Left lung (tissue), 10 donors: ENCODE data around the gene CLIP4. TPM values are rescaled to one million over a fixed set of nuclear protein-coding genes. Genes with fewer than 3 reads are reported as not detected.

Source experiments
- ATAC-seq: fragments of 200-7000 bp; cut with Tn5 transposase; one replicate; pipeline ENCODE4 v1.9.1; 2020; ENCODE audit warnings: moderate library complexity
- DNase-seq, 4 donors: peaks; one replicate each; pipeline ENCODE4 v3.0.0-alpha.2; 2013 to 2020
- H3K27ac ChIP-seq, 2 donors: fragments of 200-600 bp; sonication (generic) in 1 of 2; one replicate each; pipeline versions ENCODE4 v1.5.0 to v1.8.0; 2020 to 2021
- H3K27me3 ChIP-seq, 2 donors: fragments of 200-600 bp; sonication (generic) in 1 of 2; one replicate each; pipeline versions ENCODE4 v1.5.0 to v1.8.0; 2020 to 2021
- H3K36me3 ChIP-seq, 2 donors: fragments of 200-600 bp; sonication (generic) in 1 of 2; one replicate each; pipeline versions ENCODE4 v1.5.0 to v1.8.0; 2020 to 2021
- H3K4me1 ChIP-seq, 2 donors: fragments of 200-600 bp; one replicate each; pipeline ENCODE4 v1.8.0; 2021
- H3K4me3 ChIP-seq, 2 donors: fragments of 200-600 bp; sonication (generic) in 1 of 2; one replicate each; pipeline versions ENCODE4 v1.5.0 to v1.8.0; 2020 to 2021; ENCODE audit warnings: mild to moderate bottlenecking in 1 of 2
- H3K9me3 ChIP-seq, 2 donors: fragments of 200-600 bp; sonication (generic) in 1 of 2; one replicate each; pipeline versions ENCODE4 v1.5.0 to v1.8.0; 2020 to 2021
- intact Hi-C, 2 donors: fragments of 100-400 bp; cut with DNase I; formaldehyde crosslinking; loops; one replicate each; pipeline versions ENCODE4 v1.11.2 to v1.14.2; 2022
- polyA plus RNA-seq, 6 donors: library from polyadenylated mRNA; unstranded; fragments of 120-200 nt; gene quantifications; one replicate each; pipeline ENCODE4 v1.2.1, GENCODE V29; 2013; ENCODE audit not compliant: insufficient read length in 6 of 6
- total RNA-seq, 2 donors: library from RNA; stranded (reverse); fragmentation: NEBNext Ultra II Directional; extraction: Animal tissue kit (Norgen Biotek cat#: 25700); gene quantifications; one replicate each; pipeline ENCODE4 v1.2.1, GENCODE V29; 2021
- TF ChIP-seq, protein P1 (sequence below), 2 donors: fragments of 200-600 bp; sonication (generic) in 1 of 2; IDR thresholded peaks; one replicate each; pipeline versions ENCODE4 v1.5.0 to v1.8.0; 2021; ENCODE audit warnings: antibody characterized with exemption in 2 of 2
- donor health status: DM: no; HTN: yes; CAD: no.
- donor health status: DM: no; HTN: no; CAD: no.

The CLIP4 gene
- total and polyA plus RNA-seq, 8 donors, result 9.5 to 49.2 (median 12.5) TPM

DNA sequence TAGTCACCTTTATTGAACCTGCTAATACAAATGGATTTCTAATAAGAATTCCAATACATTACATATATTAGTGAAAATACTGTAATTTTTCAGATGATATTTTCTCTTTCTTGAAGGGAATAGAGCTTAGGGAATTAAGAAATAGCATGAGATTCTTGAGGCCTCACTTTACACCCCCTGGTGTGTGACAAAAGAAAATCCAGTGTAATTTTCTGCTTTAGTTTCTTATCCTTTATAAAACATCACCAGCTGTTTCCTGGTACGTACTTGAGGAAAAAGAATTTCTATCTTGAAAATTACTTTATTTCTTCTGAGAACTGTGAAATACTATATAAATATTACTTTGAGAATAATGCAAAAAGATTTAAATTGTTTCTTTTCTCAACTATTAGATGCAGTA, 71.6 kb downstream of the CLIP4 start:
- no peaks in the 10 kb centered on the region for H3K4me1 ChIP-seq
- no peak overlapping the region for H3K4me3 ChIP-seq
- H3K9me3 ChIP-seq, result no peaks in the 10 kb centered on the region
- intact Hi-C loops, result no loop called here
- DNase-seq (no peak), ATAC-seq (no peak)
- H3K36me3 ChIP-seq, result peaks cover 0 to 11% of the 10 kb centered on the region in 2 donors
- TF ChIP-seq, protein P1, sequence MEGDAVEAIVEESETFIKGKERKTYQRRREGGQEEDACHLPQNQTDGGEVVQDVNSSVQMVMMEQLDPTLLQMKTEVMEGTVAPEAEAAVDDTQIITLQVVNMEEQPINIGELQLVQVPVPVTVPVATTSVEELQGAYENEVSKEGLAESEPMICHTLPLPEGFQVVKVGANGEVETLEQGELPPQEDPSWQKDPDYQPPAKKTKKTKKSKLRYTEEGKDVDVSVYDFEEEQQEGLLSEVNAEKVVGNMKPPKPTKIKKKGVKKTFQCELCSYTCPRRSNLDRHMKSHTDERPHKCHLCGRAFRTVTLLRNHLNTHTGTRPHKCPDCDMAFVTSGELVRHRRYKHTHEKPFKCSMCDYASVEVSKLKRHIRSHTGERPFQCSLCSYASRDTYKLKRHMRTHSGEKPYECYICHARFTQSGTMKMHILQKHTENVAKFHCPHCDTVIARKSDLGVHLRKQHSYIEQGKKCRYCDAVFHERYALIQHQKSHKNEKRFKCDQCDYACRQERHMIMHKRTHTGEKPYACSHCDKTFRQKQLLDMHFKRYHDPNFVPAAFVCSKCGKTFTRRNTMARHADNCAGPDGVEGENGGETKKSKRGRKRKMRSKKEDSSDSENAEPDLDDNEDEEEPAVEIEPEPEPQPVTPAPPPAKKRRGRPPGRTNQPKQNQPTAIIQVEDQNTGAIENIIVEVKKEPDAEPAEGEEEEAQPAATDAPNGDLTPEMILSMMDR (IDR thresholded peaks at IDR 0.05), result no peak
- no peaks in the 10 kb centered on the region for H3K27me3 ChIP-seq
- H3K27ac ChIP-seq, result no peak overlapping the region

DNA sequence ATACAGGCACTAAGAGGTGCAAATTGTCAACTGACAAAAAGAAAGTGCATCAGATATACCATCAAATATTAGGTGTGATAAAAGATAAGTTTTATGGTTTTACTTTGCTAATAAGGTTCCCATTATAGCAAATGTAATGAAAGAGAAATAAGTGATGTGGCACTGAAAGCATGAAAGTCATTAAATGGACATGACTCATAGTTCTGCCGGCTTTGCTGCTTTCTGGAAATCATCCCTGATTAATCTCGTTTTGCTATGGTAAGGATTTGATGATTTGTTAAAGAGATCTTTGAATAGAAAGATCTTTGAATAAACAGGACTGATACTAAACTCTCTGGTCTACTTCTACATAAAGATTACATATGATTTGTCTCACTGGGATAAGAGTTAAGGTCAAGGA, 72.7 kb downstream of the CLIP4 start:
- DNase-seq (no peak), ATAC-seq (no peak)
- intact Hi-C loops, result no loop called here
- no peak overlapping the region for H3K4me3 ChIP-seq
- H3K27ac ChIP-seq, result no peak overlapping the region
- H3K36me3 ChIP-seq, result peaks cover 0 to 5% of the 10 kb centered on the region in 2 donors
- TF ChIP-seq, protein P1 (IDR thresholded peaks at IDR 0.05), result no peak
- H3K9me3 ChIP-seq, result no peaks in the 10 kb centered on the region
- no peaks in the 10 kb centered on the region for H3K27me3 ChIP-seq
- no peaks in the 10 kb centered on the region for H3K4me1 ChIP-seq

DNA sequence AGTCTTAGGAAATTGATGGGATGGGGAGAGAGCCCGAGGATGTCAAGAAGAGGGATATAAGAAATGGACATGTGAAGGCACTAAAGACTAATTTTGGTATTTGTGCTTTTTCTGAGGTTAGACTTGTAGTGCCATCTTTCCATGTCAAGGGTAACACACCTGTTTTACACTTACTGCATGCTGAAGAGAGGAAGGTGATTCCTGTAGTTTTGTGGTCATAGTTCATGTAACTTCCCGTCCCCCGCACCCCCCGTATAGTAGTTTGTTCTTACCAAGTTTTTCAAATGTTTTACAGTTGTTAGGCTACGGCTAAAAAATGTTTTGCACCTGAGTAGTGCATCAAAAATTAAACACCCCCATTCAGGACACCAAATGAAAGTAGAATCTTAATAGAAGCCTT, 73.8 kb downstream of the CLIP4 start:
- Histone ChIP-seq H3K9me3 (no peaks in the 10 kb centered on the region), H3K4me3 (no peak overlapping the region), H3K27ac (no peak overlapping the region), H3K27me3 (no peaks in the 10 kb centered on the region), H3K4me1 (no peaks in the 10 kb centered on the region), H3K36me3 (peaks cover 0 to 5% of the 10 kb centered on the region in 2 donors)
- intact Hi-C loops, result no loop called here
- TF ChIP-seq, protein P1 (IDR thresholded peaks at IDR 0.05), result no peak
- DNase-seq, result no peak
- ATAC-seq, result no peak

DNA sequence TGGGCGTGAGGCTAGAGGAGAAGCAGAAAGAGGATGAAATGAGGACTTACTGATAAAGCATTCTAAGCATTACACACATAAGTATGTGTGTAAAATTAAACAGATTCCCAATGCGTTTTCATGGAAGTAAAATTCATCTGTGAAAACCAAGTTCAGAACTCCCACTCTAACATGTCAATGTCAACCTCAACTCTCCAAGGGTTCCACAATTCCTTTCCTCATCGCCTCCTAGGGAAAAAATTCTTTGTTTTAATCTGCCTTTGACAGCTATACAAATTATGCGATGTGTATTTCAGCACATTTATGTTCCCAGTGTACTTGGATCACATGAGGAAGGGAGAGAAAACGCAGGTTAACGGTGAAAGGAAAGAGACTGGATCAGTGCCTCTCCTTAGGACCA, 76.6 kb downstream of the CLIP4 start:
- TF ChIP-seq, protein P1 (IDR thresholded peaks at IDR 0.05), result no peak
- Histone ChIP-seq H3K4me3 (no peak overlapping the region), H3K27ac (no peak overlapping the region), H3K27me3 (no peaks in the 10 kb centered on the region), H3K4me1 (peaks cover 0 to 3% of the 10 kb centered on the region in 2 donors), H3K9me3 (no peaks in the 10 kb centered on the region), H3K36me3 (peaks cover 0 to 5% of the 10 kb centered on the region in 2 donors)
- ATAC-seq (no peak), DNase-seq (no peak)
- intact Hi-C loops, result loop anchor here in 1 of 2 donors (10.0 kb wide), 1 partner anchor 367 kb away; no protein-coding TSS in a partner anchor

DNA sequence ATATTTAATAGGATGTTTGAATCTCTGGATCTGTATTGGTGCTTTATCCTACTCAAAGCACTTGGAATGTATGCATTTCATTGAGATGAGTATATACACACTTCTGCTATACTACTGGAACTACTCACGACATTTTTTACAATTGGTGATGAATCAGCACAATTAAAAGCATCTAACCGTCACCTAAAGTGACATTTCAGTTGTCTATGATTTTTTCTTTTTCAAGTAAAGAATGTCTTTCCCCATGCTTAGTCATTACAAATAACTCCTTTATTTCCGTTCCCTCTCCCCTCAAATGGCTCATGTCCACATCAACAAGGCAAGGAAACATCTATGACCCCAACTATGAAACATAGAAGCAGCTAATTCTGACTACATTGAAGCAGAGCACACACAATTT, 77.3 kb downstream of the CLIP4 start:
- Histone ChIP-seq H3K9me3 (no peaks in the 10 kb centered on the region), H3K36me3 (peaks cover 0 to under 1% of the 10 kb centered on the region in 2 donors), H3K4me1 (peaks cover 0 to 4% of the 10 kb centered on the region in 2 donors), H3K4me3 (no peak overlapping the region), H3K27ac (no peak overlapping the region), H3K27me3 (no peaks in the 10 kb centered on the region)
- TF ChIP-seq, protein P1 (IDR thresholded peaks at IDR 0.05), result no peak
- intact Hi-C loops, result loop anchor here in 1 of 2 donors (10.0 kb wide), 1 partner anchor 368 kb away; no protein-coding TSS in a partner anchor
- no peak for ATAC-seq
- no peak for DNase-seq
